ENCODE data around the gene EBF3.

- no peak for TF ChIP-seq POLR2A (IDR thresholded peaks at IDR 0.05)
- TF ChIP-seq CTCF (IDR thresholded peaks at IDR 0.05) = no peak
- no peak for TF ChIP-seq POLR2AphosphoS5 (IDR thresholded peaks at IDR 0.05)
- TF ChIP-seq EP300 (IDR thresholded peaks at IDR 0.05) = no peak
Observed at GRCh38 chr10:129934196-129934925, 29.7 kb downstream of the EBF3 start.

All from suprapubic skin (tissue), 4 donors.